GM19099 (cell line): ENCODE data around the gene ZBED3.

Source experiments
- POLR2A ChIP-seq: IDR thresholded peaks from 3 replicates; pipeline ENCODE4 v1.6.1; 2011; ENCODE audit warnings: low read depth; ENCODE audit not compliant: insufficient read length; ENCODE audit errors: extremely low read depth

ZBED3 gene

DNA sequence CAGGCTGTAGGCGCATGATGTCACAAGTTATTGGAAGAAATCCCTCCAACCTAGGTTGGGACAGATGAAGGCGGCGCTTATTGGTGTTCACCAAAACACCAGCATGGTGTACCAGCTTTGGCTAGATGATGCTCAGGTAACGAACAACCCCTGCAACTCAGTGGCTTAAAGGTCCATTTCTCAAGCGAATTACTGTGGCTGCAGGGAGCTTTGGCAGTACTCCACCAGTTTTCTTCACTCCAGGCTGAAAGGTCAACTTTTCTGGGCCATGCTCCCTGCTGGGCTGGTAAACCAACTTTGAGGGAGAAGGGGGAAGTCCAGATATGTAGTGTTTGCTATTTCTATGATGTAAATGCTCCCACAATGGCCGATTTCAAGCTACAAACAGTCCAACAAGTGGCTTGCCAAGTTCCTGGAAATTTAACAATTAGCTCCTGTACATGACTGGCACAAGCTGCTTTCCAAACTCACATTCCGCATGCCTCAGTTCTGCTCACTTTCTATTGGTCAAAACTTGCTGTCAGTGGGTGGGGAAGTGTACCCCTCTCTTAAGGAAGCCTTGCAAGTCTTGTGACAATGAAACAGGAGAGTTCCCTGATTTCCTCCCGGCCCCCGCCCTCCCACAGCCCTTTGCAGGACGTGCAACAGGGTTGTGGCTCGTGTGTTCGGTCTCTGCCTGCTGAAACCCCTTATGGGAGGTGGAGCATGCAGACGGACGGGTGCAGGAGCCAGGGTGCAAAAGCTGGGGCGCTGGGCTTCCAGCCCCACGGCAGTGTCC lies 588 bp upstream of the ZBED3 start:
- no peak for TF ChIP-seq POLR2A

- no peak for TF ChIP-seq POLR2A
These were observed 757 bp downstream of the ZBED3 start for GRCh38 chr5:77086368-77086688.

DNA sequence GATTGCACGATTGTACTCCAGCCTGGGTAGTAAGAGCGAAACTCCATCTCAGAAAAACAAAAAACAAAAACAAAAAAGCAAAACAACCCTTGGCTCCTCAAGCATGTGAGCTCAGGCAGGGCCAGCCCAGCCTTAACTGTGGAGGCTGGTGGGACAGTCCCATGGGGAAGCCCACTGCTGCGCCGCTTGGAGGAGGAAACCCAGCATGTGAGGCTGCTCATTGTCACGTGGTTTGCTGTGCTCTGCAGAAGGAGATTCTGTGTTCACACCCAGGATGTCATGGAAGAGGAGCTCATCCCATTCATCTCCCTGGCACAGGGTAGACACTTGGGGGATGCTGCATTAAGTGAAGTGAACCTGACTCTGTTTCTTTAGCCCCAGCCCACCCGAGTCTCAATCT lies 4.0 kb downstream of the ZBED3 start:
- TF ChIP-seq POLR2A, result no peak

- TF ChIP-seq POLR2A, result no peak
These were observed 4.8 kb downstream of the ZBED3 start for GRCh38 chr5:77082280-77082679.

DNA sequence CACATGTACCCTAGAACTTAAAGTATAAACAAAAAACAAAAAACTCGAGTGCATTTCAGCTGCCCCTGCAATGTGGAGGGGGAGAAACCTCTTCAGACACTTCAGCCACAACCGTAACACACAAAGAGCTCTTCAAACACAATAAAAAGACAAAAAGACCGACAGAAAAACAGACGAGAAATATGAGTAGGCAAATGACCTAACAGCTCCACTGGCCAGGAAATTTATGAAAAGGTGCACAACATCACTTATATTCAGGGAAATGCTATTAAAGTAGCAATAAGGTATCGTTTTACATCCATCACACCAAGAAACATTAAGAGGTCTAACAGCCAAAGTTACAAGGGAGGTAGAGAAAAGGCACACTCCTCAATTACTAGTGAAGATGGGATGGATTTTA lies 6.2 kb downstream of the ZBED3 start:
- TF ChIP-seq POLR2A, result no peak

DNA sequence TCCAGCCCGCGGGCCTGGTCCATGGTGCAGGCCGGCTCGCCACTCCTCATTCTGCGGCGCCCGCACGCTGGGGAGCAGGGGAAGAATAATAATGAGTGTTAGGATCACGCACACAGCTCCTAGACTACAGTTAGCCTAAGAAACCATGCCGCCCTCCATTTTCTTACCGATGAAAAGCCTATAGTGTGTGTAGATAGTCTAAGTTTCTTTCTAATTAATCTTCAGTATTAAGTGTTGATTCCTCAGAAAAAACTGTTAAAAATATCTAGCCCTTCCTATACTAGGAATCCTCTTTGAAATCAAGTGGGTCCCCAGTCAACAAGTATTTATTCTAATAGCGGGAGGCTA lies 9.3 kb downstream of the ZBED3 start:
- TF ChIP-seq POLR2A, result no peak

GRCh38 chr5:77076961-77077828 lies 9.9 kb downstream of the ZBED3 start:
- TF ChIP-seq POLR2A, result no peak

- TF ChIP-seq POLR2A, result no peak
These were observed 12.3 kb downstream of the ZBED3 start for GRCh38 chr5:77074745-77075144.

- no peak for TF ChIP-seq POLR2A
These were observed 13.4 kb downstream of the ZBED3 start for GRCh38 chr5:77073667-77074066.

GRCh38 chr5:77066823-77067442 lies 20.2 kb downstream of the ZBED3 start:
- TF ChIP-seq POLR2A, result no peak

- TF ChIP-seq POLR2A, result no peak
These were observed 20.9 kb downstream of the ZBED3 start for GRCh38 chr5:77066184-77066583.

- no peak for TF ChIP-seq POLR2A
These were observed 21.8 kb downstream of the ZBED3 start for GRCh38 chr5:77065256-77065655.

DNA sequence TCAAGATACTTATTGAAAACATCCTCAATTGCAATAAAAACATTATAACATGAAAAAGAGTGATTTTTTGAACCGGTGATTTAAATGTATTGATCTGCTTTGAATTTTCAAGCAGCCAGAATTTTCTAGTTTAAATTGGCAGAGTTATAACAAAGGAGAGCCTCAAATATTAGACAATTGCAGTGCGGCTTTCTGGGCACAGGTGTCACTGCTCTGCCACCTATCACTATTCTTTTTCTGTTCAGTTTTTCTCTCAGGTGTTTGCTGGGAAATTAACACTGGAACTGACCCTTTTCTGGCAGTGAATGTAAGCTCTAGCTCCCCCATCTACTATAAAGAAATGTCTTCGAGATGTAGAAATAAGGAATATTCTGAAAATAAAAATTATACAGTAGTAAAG lies 23.0 kb downstream of the ZBED3 start:
- no peak for TF ChIP-seq POLR2A

- TF ChIP-seq POLR2A, result no peak
These were observed 40.5 kb downstream of the ZBED3 start for GRCh38 chr5:77046416-77047073.

DNA sequence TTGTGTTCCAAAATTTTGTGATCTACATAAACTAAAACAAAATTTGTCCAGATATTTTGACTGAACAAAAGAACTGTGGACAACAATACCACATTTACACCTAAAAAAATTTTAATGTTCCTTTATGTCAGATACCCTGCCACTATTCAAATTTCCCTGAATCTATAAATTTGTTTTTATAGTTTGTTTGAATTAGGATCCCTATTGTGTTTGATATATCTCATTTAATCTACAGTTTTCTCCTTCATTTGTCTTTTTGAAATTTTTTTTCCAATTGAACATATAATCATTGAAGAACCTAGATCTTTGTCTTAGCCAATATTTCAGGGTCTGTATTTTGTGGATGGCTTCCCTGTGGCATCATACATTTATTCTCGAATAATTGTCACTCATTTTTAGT lies 51.1 kb downstream of the ZBED3 start:
- TF ChIP-seq POLR2A, result no peak
